Osteoblast (primary cell): ENCODE results near the gene FNIP1. TPM values are rescaled to one million over a fixed set of nuclear protein-coding genes. Genes with fewer than 3 reads are reported as not detected.

Experiments
- DNase-seq: peaks from one replicate; pipeline ENCODE4 v3.0.0; 2011; ENCODE audit warnings: low spot score, mixed read lengths; ENCODE audit not compliant: insufficient read length; ENCODE audit errors: missing footprints
- H2AFZ ChIP-seq: 2 replicates; pipeline ENCODE4 v1.6.0; 2011; ENCODE audit warnings: mild to moderate bottlenecking, low read length
- H3K27ac ChIP-seq: 2 replicates; pipeline ENCODE4 v1.5.1; 2011; ENCODE audit warnings: mild to moderate bottlenecking, low read depth, low read length, moderate library complexity
- H3K27me3 ChIP-seq: 2 replicates; pipeline ENCODE4 v1.6.0; 2012; ENCODE audit warnings: mild to moderate bottlenecking, control low read depth, inconsistent platforms, low read length, moderate library complexity; ENCODE audit not compliant: insufficient read depth
- H3K36me3 ChIP-seq: 2 replicates; pipeline ENCODE4 v1.5.1; 2011; ENCODE audit warnings: mild to moderate bottlenecking, low read length, control low read depth, moderate library complexity; ENCODE audit not compliant: insufficient read depth
- H3K4me1 ChIP-seq: 2 replicates; pipeline ENCODE4 v1.5.1; 2011; ENCODE audit warnings: mild to moderate bottlenecking, low read length, control low read depth, moderate library complexity; ENCODE audit not compliant: insufficient read depth
- H3K4me2 ChIP-seq: 2 replicates; pipeline ENCODE4 v1.6.0; 2011; ENCODE audit warnings: mild to moderate bottlenecking, low read length; ENCODE audit not compliant: insufficient read depth
- H3K4me3 ChIP-seq: fragments of 200-600 bp; sonication (generic); 3 replicates; pipeline ENCODE4 v1.5.1; 2012; ENCODE audit warnings: mild to moderate bottlenecking, low read length, inconsistent platforms; ENCODE audit not compliant: insufficient read depth
- H3K79me2 ChIP-seq: 2 replicates; pipeline ENCODE4 v1.6.0; 2012; ENCODE audit warnings: mild to moderate bottlenecking, low read length, control low read depth, inconsistent platforms; ENCODE audit not compliant: insufficient read depth
- H3K9me3 ChIP-seq: 2 replicates; pipeline ENCODE4 v1.5.1; 2011; ENCODE audit warnings: low read depth, low read length, control low read depth
- H4K20me1 ChIP-seq: 2 replicates; pipeline ENCODE4 v1.6.0; 2012; ENCODE audit warnings: mild to moderate bottlenecking, low read length, control low read depth; ENCODE audit not compliant: insufficient read depth
- CTCF ChIP-seq: IDR thresholded peaks from 2 replicates; pipeline ENCODE4 v1.5.1; 2011; ENCODE audit warnings: mild to moderate bottlenecking, low read depth, low read length, moderate library complexity; ENCODE audit errors: extremely low read depth
- total RNA-seq: library from RNA; depleted of rRNA; stranded (reverse); fragments of >200 nt; gene quantifications from 2 replicates; pipeline ENCODE4 v1.2.3, GENCODE V29; 2012

Gene FNIP1
- total RNA-seq, 1 donor, result 116 TPM

GRCh38 chr5:131756942-131757341, 39.9 kb downstream of the FNIP1 start:
- Histone ChIP-seq H4K20me1 (peaks cover 65% of the 10 kb centered on the region), H3K27ac (no peak overlapping the region)

GRCh38 chr5:131754363-131754762, 42.5 kb downstream of the FNIP1 start:
- TF ChIP-seq CTCF, result no peak
- H3K27me3 ChIP-seq, result no peaks in the 10 kb centered on the region
- H3K4me3 ChIP-seq, result no peak overlapping the region
- no peak for DNase-seq
- H3K27ac ChIP-seq, result no peak overlapping the region
- H3K36me3 ChIP-seq, result no peaks in the 10 kb centered on the region
- H2AFZ ChIP-seq, result no peak overlapping the region
- peaks cover 100% of the 10 kb centered on the region for H3K79me2 ChIP-seq
- no peaks in the 10 kb centered on the region for H3K9me3 ChIP-seq
- no peak overlapping the region for H3K4me2 ChIP-seq
- peaks cover 9% of the 10 kb centered on the region for H3K4me1 ChIP-seq
- peaks cover 60% of the 10 kb centered on the region for H4K20me1 ChIP-seq

More at GRCh38 chr5:131756942-131757341, 39.9 kb downstream of the FNIP1 start:
- Histone ChIP-seq H3K79me2 (peaks cover 100% of the 10 kb centered on the region), H2AFZ (no peak overlapping the region), H3K4me3 (no peak overlapping the region), H3K4me2 (no peak overlapping the region), H3K36me3 (no peaks in the 10 kb centered on the region), H3K27me3 (no peaks in the 10 kb centered on the region), H3K4me1 (peaks cover 7% of the 10 kb centered on the region), H3K9me3 (no peaks in the 10 kb centered on the region)
- no peak for DNase-seq
- no peak for TF ChIP-seq CTCF

GRCh38 chr5:131751506-131751905, 45.3 kb downstream of the FNIP1 start:
- Histone ChIP-seq H2AFZ (no peak overlapping the region), H3K79me2 (peaks cover 98% of the 10 kb centered on the region), H3K4me2 (no peak overlapping the region), H3K4me3 (no peak overlapping the region), H3K27ac (no peak overlapping the region), H3K27me3 (no peaks in the 10 kb centered on the region), H3K4me1 (peaks cover 12% of the 10 kb centered on the region), H4K20me1 (peaks cover 44% of the 10 kb centered on the region), H3K36me3 (no peaks in the 10 kb centered on the region), H3K9me3 (no peaks in the 10 kb centered on the region)
- no peak for TF ChIP-seq CTCF
- DNase-seq, result no peak

GRCh38 chr5:131749723-131750470, 46.9 kb downstream of the FNIP1 start:
- Histone ChIP-seq H3K36me3 (no peaks in the 10 kb centered on the region), H3K27me3 (no peaks in the 10 kb centered on the region), H3K27ac (no peak overlapping the region), H2AFZ (no peak overlapping the region), H3K79me2 (peaks cover 96% of the 10 kb centered on the region), H3K4me2 (no peak overlapping the region), H4K20me1 (peaks cover 50% of the 10 kb centered on the region), H3K9me3 (no peaks in the 10 kb centered on the region), H3K4me3 (no peak overlapping the region), H3K4me1 (peaks cover 17% of the 10 kb centered on the region)
- TF ChIP-seq CTCF, result no peak
- no peak for DNase-seq
